Body of pancreas (tissue), 4 donors: Measurements from ENCODE around the gene PPP1R15B. TPM values are rescaled to one million over a fixed set of nuclear protein-coding genes. Genes with fewer than 3 reads are reported as not detected.

Experiments
- ATAC-seq: fragments of 150-250 bp; one replicate; pipeline ENCODE4 v1.9.1; 2016
- DNase-seq, 4 donors: peaks; one replicate each; pipeline ENCODE4 v3.0.0-alpha.2; 2019
- H3K27ac ChIP-seq, 4 donors: fragments of 200-600 bp; sonication (generic); 1 replicate in 3 of 4; 2 replicates in 1 of 4; pipeline versions ENCODE4 v1.5.1 to v1.6.1; 2016 to 2019; ENCODE audit warnings: mild to moderate bottlenecking in 1 of 4, mixed read lengths in 1 of 4, moderate library complexity in 1 of 4
- H3K27me3 ChIP-seq, 2 donors: fragments of 200-600 bp; sonication (generic); one replicate each; pipeline ENCODE4 v1.6.0; 2016; ENCODE audit warnings: mild to moderate bottlenecking in 1 of 2
- H3K36me3 ChIP-seq, 2 donors: fragments of 200-600 bp; sonication (generic); replicated peaks in 1 of 2; 2 replicates each; pipeline ENCODE4 v1.5.1; 2016; ENCODE audit warnings: low read depth in 2 of 2; ENCODE audit not compliant: insufficient read depth in 1 of 2
- H3K4me1 ChIP-seq: fragments of 200-600 bp; sonication (generic); one replicate; pipeline ENCODE4 v1.6.0; 2016
- H3K4me3 ChIP-seq, 2 donors: fragments of 200-600 bp; sonication (generic); 1 replicate in 1 of 2; 2 replicates in 1 of 2; pipeline ENCODE4 v1.5.1; 2016 to 2019
- H3K9me3 ChIP-seq, 3 donors: fragments of 200-600 bp; sonication (generic); 1 replicate in 2 of 3; 2 replicates in 1 of 3; pipeline ENCODE4 v1.5.1; 2016
- POLR2A ChIP-seq, 3 donors: fragments of 450-650 bp; IDR thresholded peaks; one replicate each; pipeline ENCODE4 v1.6.1; 2016; ENCODE audit warnings: antibody characterized with exemption in 3 of 3, mild to moderate bottlenecking in 2 of 3
- WGBS, 2 donors: methylation state at CpG; one replicate each; pipeline ENCODE4 v1.1.5; 2017; 5-methylcytosine and 5-hydroxymethylcytosine counted together
- intact Hi-C: fragments of 100-400 bp; cut with DNase I; formaldehyde crosslinking; loops from one replicate; pipeline ENCODE4 v1.15.1; 2023
- total RNA-seq, 2 donors: library from RNA; depleted of rRNA; stranded (reverse); fragments of >200 nt; gene quantifications; one replicate each; pipeline ENCODE4 v1.1.0, GENCODE V29; 2016
- TF ChIP-seq, protein P1 (sequence below), 7 experiments: fragments of 450-650 bp in 4 of 7; fragments of 200-600 bp in 3 of 7; sonication (generic) in 3 of 7; IDR thresholded peaks; one replicate each; pipeline ENCODE4 v1.5.1; 2016 to 2019; ENCODE audit warnings: antibody characterized with exemption in 7 of 7

Gene PPP1R15B
- total RNA-seq, 2 donors from 2014 or later: 32.9 to 34.3 TPM

DNA sequence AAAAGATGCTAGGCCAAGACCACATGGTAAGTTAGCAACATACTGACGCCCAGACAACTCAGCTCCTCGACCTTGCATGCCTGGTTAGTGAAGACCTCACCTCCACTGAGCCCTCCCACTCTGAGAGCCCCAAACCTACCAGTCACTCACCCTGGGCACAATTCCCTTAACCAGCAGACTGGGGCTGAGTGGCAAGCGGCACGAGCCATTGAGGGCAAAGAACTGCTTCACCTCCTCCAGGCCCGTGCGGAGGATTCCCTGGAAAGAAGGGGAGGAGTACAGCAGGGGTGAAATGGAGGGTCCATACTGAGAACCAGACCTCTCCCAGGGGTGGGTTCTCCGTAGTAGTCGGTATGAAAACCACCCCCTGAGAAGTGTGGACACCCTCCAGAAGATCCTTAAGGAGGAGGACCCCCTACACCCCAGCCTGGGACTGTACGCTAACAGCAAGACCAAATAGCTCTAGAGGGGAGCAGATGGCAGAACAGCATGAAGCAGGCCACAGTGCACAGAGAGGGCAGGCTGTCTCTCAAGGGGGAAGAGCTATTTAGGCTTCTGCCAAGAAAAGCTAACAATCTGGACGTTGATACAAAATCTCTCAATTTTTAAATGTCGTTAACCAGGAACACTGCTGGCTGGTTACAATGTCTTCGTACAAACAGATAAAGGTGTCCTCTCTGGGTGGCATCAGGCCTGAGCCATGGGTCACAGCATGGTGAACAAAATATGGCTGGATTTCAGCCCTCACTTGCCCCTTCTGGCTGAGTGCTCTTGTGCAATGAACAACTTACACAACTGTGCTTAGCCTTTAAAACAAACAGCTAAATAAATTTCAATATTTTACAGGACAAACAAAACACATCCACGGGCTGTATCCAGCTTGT, 31.0 kb upstream of the PPP1R15B start:
- TF ChIP-seq, protein P1, sequence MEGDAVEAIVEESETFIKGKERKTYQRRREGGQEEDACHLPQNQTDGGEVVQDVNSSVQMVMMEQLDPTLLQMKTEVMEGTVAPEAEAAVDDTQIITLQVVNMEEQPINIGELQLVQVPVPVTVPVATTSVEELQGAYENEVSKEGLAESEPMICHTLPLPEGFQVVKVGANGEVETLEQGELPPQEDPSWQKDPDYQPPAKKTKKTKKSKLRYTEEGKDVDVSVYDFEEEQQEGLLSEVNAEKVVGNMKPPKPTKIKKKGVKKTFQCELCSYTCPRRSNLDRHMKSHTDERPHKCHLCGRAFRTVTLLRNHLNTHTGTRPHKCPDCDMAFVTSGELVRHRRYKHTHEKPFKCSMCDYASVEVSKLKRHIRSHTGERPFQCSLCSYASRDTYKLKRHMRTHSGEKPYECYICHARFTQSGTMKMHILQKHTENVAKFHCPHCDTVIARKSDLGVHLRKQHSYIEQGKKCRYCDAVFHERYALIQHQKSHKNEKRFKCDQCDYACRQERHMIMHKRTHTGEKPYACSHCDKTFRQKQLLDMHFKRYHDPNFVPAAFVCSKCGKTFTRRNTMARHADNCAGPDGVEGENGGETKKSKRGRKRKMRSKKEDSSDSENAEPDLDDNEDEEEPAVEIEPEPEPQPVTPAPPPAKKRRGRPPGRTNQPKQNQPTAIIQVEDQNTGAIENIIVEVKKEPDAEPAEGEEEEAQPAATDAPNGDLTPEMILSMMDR (IDR thresholded peaks at IDR 0.05): no peak
- TF ChIP-seq POLR2A (IDR thresholded peaks at IDR 0.05): no peak
- peaks cover 0 to 6% of the 10 kb centered on the region in 2 donors for H3K36me3 ChIP-seq
- DNase-seq (no peak), ATAC-seq (no peak)
- 75 to 79% methylated on average over 8 to 13 of the region's 13 CpGs for WGBS, 2 donors
- H3K4me3 ChIP-seq: no peak overlapping the region
- intact Hi-C loops: no loop called here
- H3K27ac ChIP-seq: peak overlapping the region; percentile 21 to 35 (median 28)
- H3K9me3 ChIP-seq: no peaks in the 10 kb centered on the region
- peaks cover 13% of the 10 kb centered on the region for H3K4me1 ChIP-seq
- no peaks in the 10 kb centered on the region for H3K27me3 ChIP-seq

DNA sequence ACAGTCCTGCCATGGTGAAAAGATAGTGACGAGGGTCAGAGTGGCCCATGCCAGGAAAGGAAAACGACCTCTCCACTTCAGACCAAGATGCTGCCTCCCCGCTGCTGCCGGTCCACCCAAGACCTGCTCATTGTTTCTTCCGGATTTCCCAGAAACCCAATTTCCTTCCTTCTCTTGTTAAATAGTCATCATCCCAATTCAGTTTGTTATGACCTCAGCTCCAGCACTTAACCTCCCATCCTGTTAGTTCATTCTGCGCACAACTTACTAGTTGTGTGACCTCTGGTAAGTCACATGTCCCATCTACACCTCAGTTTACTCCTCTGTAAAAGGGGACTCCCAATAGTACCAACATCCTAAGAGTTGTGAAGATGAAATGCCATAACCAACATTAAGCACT, 29.9 kb upstream of the PPP1R15B start:
- no peaks in the 10 kb centered on the region for H3K27me3 ChIP-seq
- peaks cover 0 to 6% of the 10 kb centered on the region in 2 donors for H3K36me3 ChIP-seq
- no peaks in the 10 kb centered on the region for H3K9me3 ChIP-seq
- no peak overlapping the region for H3K4me3 ChIP-seq
- TF ChIP-seq, protein P1 (IDR thresholded peaks at IDR 0.05): no peak
- TF ChIP-seq POLR2A (IDR thresholded peaks at IDR 0.05): no peak
- no peak overlapping the region for H3K27ac ChIP-seq
- intact Hi-C loops: no loop called here
- ATAC-seq (no peak), DNase-seq (no peak)
- peaks cover 13% of the 10 kb centered on the region for H3K4me1 ChIP-seq
- 85 to 91% methylated on average over 6 of the region's 6 CpGs for whole genome bisulfite sequencing, 2 donors

DNA sequence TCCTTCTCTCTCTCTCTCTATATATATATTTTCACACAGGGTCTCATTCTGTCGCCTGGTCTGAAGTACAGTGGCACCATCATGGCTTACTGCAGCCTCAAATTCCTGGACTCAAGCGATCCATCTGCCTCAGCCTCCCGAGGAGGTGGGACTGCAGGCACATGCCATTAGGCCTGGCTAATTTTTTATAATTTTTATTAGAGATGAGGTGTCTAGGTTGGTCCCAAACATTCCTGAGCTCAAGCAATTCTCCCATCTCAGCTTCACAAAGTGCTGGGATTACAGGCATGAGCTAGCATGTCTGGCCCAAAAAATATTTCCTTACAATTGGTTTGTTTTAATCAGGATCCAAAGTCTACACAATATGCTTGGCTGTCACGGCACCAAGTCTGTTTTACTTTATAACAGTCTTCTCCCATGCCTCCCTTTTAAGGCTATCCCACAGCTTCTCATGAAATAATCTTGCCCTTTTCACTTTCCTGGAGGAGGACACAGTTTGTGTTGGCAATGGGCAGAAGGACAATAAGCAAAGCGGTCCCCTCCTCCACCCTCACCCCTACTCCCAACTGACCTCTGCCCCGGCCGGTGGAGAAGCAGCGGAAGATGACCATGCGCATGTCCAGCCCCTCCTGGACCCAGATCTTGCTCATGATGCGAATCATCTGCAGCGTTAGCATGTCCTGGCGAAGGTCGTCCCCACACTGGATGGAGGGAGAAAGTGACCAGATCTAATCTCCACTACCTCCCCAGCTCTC, 28.2 kb upstream of the PPP1R15B start:
- intact Hi-C loops: no loop called here
- TF ChIP-seq, protein P1 (IDR thresholded peaks at IDR 0.05): no peak
- no peak for TF ChIP-seq POLR2A (IDR thresholded peaks at IDR 0.05)
- DNase-seq (no peak), ATAC-seq (no peak)
- Histone ChIP-seq H3K27me3 (no peaks in the 10 kb centered on the region), H3K36me3 (peaks cover 0 to 6% of the 10 kb centered on the region in 2 donors), H3K9me3 (no peaks in the 10 kb centered on the region), H3K4me3 (no peak overlapping the region), H3K4me1 (peaks cover 13% of the 10 kb centered on the region), H3K27ac (no peak overlapping the region)
- WGBS, 2 donors: 85 to 86% methylated on average over 4 to 13 of the region's 13 CpGs

DNA sequence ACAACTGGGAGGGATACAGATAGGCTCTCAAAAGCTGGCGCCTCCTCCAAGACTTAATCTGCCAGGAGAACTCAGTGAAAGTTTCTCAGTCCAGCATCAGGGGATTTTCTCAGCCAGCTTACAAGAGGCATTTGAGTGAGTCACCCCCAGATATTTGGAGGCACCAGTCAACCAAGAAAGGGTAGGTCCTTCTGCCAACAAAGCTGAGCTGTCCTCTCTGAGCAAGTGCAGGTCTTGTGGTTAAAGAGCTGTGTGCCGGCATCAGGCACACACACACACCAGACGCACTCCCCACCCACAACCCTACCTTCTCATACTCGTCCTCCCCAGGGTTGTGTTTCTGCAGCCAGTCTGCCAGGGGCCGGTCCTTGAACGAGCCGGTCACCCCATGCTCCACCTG, 27.0 kb upstream of the PPP1R15B start:
- ATAC-seq (no peak), DNase-seq (peak in 1 of 4 donors; percentile 36)
- TF ChIP-seq POLR2A (IDR thresholded peaks at IDR 0.05): no peak
- TF ChIP-seq, protein P1 (IDR thresholded peaks at IDR 0.05): no peak
- H3K36me3 ChIP-seq: peaks cover 0 to 10% of the 10 kb centered on the region in 2 donors
- H3K9me3 ChIP-seq: no peaks in the 10 kb centered on the region
- peaks cover 12% of the 10 kb centered on the region for H3K4me1 ChIP-seq
- H3K4me3 ChIP-seq: no peak overlapping the region
- H3K27ac ChIP-seq: no peak overlapping the region
- no peaks in the 10 kb centered on the region for H3K27me3 ChIP-seq
- WGBS, 2 donors: 81 to 85% methylated on average over 7 of the region's 7 CpGs
- intact Hi-C loops: no loop called here
